ENCODE results near the gene P2RX4. TPM values are rescaled to one million over a fixed set of nuclear protein-coding genes. Genes with fewer than 3 reads are reported as not detected.
A peak's percentile ranks its signal among the peaks of the same experiment; 100 is the strongest.

The P2RX4 gene
- total and polyA plus RNA-seq, 9 of the 15 experiments (the other 6 are each of a cell fraction or from before 2014, with no cell fraction given) = 6.6 to 21.5 (median 11.7) TPM

GRCh38 chr12:121214855-121215745 lies 5.2 kb downstream of the P2RX4 start (continued):
- TF ChIP-seq BCL6 (CRISPR knock-in tag; IDR thresholded peaks at IDR 0.05) (no peak), NFE2L1 (tag; IDR thresholded peaks at IDR 0.05; ENCODE audit: borderline replicate concordance, low read depth) (no peak), ZNF717 (CRISPR knock-in tag; IDR thresholded peaks at IDR 0.05) (no peak), POLR3G (IDR thresholded peaks at IDR 0.05; ENCODE audit: extremely low read depth, insufficient read length, insufficient replicate concordance) (no peak), ERF (CRISPR knock-in tag; IDR thresholded peaks at IDR 0.05) (no peak), PTBP1 (IDR thresholded peaks at IDR 0.05; ENCODE audit: low read depth, low read length) (no peak), ZNF57 (CRISPR knock-in tag; IDR thresholded peaks at IDR 0.05) (no peak), ZNF436 (CRISPR knock-in tag; IDR thresholded peaks at IDR 0.05) (no peak), BRF1 (IDR thresholded peaks at IDR 0.05; ENCODE audit: borderline replicate concordance, extremely low read depth, insufficient read length) (no peak), ZNF75A (CRISPR knock-in tag; IDR thresholded peaks at IDR 0.05) (no peak), ATF7 (IDR thresholded peaks at IDR 0.05) (no peak), ZBTB17 (CRISPR knock-in tag; IDR thresholded peaks at IDR 0.05) (no peak), CTCF (IDR thresholded peaks at IDR 0.05 in 2 of 3, conservative IDR thresholded peaks at IDR 0.05 in 1 of 3; ENCODE audit: insufficient read depth in 2 of 3, low read depth in 1 of 3, low read length in 3 of 3) (no peak), SP2 (IDR thresholded peaks at IDR 0.05; ENCODE audit: extremely low read depth, low read depth, low read length, poor library complexity, severe bottlenecking) (no peak), OTX1 (CRISPR knock-in tag; IDR thresholded peaks at IDR 0.05) (no peak), ELF2 (CRISPR knock-in tag; IDR thresholded peaks at IDR 0.05) (no peak), KDM4B (IDR thresholded peaks at IDR 0.05; ENCODE audit: borderline replicate concordance in 2 of 2, low read depth in 1 of 2) (no peak), MEF2D (tag; conservative IDR thresholded peaks at IDR 0.05; ENCODE audit: low read depth) (peak; percentile 95), ELF1 (tag; IDR thresholded peaks at IDR 0.05) (no peak; the same call in 1 of the 2 replicates), TEAD2 (tag; IDR thresholded peaks at IDR 0.05) (no peak), WHSC1 (IDR thresholded peaks at IDR 0.05; ENCODE audit: low read length) (no peak), HDAC2 (IDR thresholded peaks at IDR 0.05) (no peak), ZNF507 (tag; conservative IDR thresholded peaks at IDR 0.05) (no peak)
- TF ChIP-seq, protein P1, sequence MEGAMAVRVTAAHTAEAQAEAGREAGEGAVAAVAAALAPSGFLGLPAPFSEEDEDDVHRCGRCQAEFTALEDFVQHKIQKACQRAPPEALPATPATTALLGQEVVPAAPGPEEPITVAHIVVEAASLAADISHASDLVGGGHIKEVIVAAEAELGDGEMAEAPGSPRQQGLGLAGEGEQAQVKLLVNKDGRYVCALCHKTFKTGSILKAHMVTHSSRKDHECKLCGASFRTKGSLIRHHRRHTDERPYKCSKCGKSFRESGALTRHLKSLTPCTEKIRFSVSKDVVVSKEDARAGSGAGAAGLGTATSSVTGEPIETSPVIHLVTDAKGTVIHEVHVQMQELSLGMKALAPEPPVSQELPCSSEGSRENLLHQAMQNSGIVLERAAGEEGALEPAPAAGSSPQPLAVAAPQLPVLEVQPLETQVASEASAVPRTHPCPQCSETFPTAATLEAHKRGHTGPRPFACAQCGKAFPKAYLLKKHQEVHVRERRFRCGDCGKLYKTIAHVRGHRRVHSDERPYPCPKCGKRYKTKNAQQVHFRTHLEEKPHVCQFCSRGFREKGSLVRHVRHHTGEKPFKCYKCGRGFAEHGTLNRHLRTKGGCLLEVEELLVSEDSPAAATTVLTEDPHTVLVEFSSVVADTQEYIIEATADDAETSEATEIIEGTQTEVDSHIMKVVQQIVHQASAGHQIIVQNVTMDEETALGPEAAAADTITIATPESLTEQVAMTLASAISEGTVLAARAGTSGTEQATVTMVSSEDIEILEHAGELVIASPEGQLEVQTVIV (CRISPR knock-in tag; IDR thresholded peaks at IDR 0.05; ENCODE audit: borderline replicate concordance) = no peak
- TF ChIP-seq, protein P2, sequence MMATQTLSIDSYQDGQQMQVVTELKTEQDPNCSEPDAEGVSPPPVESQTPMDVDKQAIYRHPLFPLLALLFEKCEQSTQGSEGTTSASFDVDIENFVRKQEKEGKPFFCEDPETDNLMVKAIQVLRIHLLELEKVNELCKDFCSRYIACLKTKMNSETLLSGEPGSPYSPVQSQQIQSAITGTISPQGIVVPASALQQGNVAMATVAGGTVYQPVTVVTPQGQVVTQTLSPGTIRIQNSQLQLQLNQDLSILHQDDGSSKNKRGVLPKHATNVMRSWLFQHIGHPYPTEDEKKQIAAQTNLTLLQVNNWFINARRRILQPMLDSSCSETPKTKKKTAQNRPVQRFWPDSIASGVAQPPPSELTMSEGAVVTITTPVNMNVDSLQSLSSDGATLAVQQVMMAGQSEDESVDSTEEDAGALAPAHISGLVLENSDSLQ (IDR thresholded peaks at IDR 0.05) = 0 out of 2 replicates have a peak, but pooled peaks have one; percentile 5
